EH (cell line): ENCODE measurements around the gene PTPN14.

Source experiments
- DNase-seq: peaks from one replicate; pipeline ENCODE4 v3.0.0-alpha.2; 2015; ENCODE audit warnings: low read depth

Gene PTPN14

GRCh38 chr1:214568328-214568727, 16.9 kb upstream of the PTPN14 start:
- peak; percentile 69 for DNase-seq

GRCh38 chr1:214567481-214567980, 16.1 kb upstream of the PTPN14 start:
- no peak for DNase-seq

DNA sequence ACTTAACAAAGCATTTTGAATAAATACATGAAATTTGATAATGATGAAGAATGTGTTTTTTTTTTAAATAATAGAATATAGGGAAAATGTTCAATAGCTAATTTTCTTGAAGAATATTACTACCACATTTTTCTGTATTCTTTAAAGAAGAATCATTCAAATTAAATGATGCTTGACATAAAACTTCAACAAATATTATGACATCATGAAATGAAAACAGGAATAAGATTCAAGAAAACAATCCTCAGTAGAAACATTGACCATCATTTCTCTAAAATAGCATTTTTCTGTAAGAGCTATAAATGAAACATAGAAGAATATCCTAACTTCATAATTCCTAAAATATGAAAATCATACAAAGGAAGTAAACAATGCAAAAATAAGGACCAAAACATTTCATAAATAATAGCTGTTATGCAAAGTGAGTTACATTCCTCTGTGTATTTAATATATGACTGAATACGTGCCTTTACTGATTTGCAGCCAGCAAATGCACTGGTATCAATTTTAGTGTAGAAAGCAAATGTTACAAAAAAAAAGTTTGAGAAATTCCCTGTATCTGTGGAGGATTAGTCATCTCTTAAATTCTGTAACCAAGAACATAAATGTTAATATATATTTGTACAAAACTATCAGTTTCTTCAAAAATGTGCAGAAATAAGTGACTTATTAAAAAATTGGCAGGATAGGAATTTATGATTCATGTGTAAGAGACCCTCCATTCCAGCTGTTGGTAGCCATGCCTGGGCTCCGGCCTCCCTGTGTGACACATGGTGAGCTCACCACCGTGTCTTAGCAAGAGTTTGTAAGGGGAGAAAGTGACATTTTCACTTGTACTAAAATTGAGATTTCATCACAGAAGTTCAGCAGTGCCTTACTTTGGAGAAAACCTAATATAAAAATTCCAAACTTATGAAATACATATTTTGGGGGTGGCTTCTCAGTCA, 15.0 kb upstream of the PTPN14 start:
- peak; percentile 85 for DNase-seq

DNA sequence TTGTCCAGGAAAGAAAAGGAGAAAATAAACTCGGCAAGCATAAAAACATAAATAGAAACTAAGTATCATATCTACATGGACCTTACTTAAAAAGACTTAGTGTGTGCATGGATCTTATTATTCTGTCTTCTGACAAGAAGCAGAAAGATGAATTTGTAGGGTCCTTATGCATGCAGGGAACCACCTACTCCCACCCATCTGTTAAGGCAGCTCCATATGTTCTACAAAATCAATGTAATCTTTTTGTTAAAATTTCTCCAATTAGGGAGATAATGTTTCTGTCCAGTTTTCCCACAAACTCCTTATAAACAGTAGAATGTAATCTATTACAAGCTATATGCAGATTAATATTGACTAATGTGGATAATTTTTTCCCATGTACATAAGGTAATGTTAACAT, 13.9 kb upstream of the PTPN14 start:
- DNase-seq: no peak

DNA sequence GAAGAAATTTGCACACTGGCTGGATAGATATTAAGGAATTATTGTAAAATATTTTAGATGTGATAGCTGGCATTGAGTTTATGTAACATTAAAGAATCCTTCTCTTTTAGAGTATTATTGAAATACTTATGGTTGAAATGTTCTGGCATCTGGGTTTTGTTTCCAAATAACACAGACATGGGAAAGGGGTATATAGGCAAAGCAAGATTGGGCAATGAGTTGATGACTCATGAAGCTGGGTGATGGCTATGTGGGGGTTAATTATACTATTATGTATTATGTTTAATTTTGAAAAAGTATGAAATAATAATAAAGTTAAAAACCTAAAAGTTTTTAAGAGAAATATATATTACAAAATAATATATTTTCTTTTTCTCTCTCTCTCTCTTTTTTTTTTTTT, 12.5 kb upstream of the PTPN14 start:
- DNase-seq: peak; percentile 38

DNA sequence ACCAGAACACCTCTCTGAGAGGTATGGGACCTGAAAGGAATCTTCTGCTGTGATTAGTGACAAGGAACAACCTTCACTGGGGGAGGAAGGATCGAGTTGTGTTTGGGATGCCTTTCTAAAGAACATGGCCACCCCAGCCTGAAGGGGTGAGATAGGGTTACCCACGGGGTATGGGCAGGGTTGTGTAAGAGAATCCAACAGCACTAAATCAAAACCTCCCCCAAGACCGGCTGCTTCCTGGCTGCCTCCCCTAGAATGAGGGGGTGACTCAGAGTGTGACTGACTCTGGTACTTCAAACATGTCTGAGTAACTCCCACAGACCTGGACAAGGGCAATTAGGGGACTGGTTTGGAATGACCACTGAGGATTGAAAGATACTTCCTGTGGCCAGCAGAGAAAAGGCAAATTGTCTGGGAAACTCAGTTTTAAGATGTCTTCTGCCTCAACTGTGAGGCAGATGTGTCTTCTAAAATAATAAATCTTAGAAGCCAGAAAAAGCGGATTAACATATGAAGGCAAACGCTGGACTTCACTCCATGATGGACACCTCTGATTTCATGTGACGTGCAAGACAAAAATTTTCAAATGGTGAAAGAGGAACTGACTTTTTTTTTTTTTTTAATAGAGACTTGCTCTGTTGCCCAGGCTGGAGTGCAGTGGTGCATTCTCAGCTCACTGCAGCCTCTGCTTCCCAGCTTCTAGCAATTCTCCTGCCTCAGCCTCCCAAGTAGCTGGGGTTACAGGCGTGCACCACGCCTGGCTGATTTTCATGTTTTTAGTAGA, 6.7 kb upstream of the PTPN14 start:
- peak; percentile 92 for DNase-seq

DNA sequence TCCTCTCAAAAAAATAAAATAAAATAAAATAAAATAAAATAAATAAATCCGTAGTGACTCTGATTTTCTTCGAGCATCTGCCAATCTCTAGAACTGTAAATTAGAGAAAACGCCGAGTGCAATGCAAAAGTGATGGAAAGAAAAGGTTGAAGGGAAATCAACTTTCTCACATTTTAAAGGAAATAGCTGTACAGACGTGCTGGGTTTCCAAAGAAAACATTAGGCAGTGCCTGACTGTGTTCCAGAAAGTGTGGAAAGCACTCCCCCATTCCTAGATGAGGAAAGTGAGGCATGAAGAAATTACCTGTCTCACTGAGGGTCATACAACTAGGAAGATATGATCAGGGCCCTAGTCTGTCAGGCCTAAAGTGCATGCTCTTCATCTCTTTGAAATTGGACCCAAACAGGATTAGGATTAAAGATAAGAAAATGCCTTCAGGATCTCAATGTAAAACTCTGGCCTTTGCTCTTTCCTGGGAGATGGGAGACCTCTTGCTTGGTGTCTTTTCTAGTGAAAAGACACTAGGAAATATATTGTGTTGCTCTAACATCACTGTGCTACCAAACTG, 1.8 kb upstream of the PTPN14 start:
- DNase-seq: no peak

- peak; percentile 87 for DNase-seq
These were observed 789 bp upstream of the PTPN14 start for GRCh38 chr1:214552174-214552608.

GRCh38 chr1:214550857-214551435, 456 bp downstream of the PTPN14 start:
- no peak for DNase-seq

- DNase-seq: peak; percentile 61
These were observed 1.2 kb downstream of the PTPN14 start for GRCh38 chr1:214550013-214550856.

- no peak for DNase-seq
These were observed 1.8 kb downstream of the PTPN14 start for GRCh38 chr1:214549604-214550003.

GRCh38 chr1:214548988-214549387, 2.4 kb downstream of the PTPN14 start:
- peak; percentile 84 for DNase-seq

DNA sequence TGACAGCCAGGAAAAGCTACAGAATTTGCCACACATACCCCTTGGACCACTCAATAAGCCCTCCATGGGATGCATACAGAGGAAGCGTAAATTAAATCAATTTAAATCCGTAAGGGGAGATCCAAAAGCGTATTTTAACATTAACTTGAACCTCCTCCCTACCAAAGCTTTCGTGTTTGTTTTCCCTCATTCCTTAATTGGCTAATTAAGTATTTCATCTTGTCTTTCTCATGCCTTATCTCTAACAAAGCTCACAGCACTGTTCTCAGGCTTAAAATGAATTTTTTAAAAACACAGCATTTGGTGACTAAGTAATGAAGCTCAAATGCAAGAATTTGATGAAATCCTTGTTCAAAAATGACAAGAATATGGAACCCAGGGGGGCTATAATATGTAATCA, 3.1 kb downstream of the PTPN14 start:
- DNase-seq: no peak

GRCh38 chr1:214547747-214548146, 3.7 kb downstream of the PTPN14 start:
- no peak for DNase-seq

- no peak for DNase-seq
These were observed 4.3 kb downstream of the PTPN14 start for GRCh38 chr1:214546886-214547641.

- DNase-seq: no peak
These were observed 5.3 kb downstream of the PTPN14 start for GRCh38 chr1:214546084-214546483.

DNA sequence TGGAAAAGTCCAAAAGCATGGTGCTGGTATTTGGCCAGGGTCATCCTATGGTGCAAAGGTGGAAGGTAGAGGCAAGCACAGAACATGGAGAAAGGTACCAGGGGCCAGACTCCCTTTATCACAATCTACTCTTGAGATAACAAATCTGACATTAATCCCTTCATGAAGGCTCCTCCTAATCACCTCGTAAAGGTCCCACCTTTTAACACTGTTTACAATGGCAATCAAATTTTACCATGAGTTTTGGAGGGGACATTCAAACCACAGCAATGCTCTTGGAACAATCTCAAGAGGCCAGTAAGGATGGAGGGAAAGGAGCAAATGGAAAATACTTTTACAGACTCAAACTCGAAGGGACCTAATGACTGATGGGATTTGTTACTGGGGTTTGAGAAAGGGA, 6.1 kb downstream of the PTPN14 start:
- DNase-seq: no peak

GRCh38 chr1:214544791-214545190, 6.6 kb downstream of the PTPN14 start:
- DNase-seq: no peak

GRCh38 chr1:214542275-214543199, 8.9 kb downstream of the PTPN14 start:
- no peak for DNase-seq
